ENCODE results near the gene NUP93. TPM values are rescaled to one million over a fixed set of nuclear protein-coding genes. Genes with fewer than 3 reads are reported as not detected.

Gene NUP93
- total RNA-seq, 1 experiment from 2014 or later, result 144 TPM

GRCh38 chr16:56884026-56884582 lies 154.2 kb downstream of the NUP93 start:
- Histone ChIP-seq H3K79me2 (ENCODE audit: insufficient read depth, low read length) (no peaks in the 10 kb centered on the region), H4K20me1 (ENCODE audit: insufficient read depth) (no peaks in the 10 kb centered on the region), H3K4me1 (ENCODE audit: control insufficient read depth in 1 of 2, insufficient read depth in 2 of 2, low read length in 2 of 2) (no peaks in the 10 kb centered on the region), H3K4me3 (replicated peaks in 1 of 2; ENCODE audit: low read depth in 1 of 2, low read length in 2 of 2) (no peak overlapping the region), H3K9me3 (ENCODE audit: control insufficient read depth in 1 of 2, insufficient read depth in 1 of 2, low read depth in 1 of 2, low read length in 2 of 2) (no peaks in the 10 kb centered on the region), H3K4me2 (ENCODE audit: low read length) (no peak overlapping the region), H3K9ac (ENCODE audit: low read length) (no peak overlapping the region), H3K9me2 (ENCODE audit: insufficient read depth) (no peaks in the 10 kb centered on the region), H3K27me3 (ENCODE audit: insufficient read depth, low read length) (no peaks in the 10 kb centered on the region), H3K27ac (ENCODE audit: low read depth, low read length) (no peak overlapping the region), H2AFZ (ENCODE audit: low read depth, low read length, poor library complexity, severe bottlenecking) (no peak overlapping the region), H3K36me3 (ENCODE audit: control insufficient read depth in 1 of 2, insufficient read depth in 2 of 2, low read length in 2 of 2) (no peaks in the 10 kb centered on the region)
- DNase-seq (ENCODE audit: low read depth, low spot score) (no peak), ATAC-seq (no peak)
- intact Hi-C loops (cut with micrococcal nuclease), result no loop called here
- POLR2A ChIA-PET, result no interaction called here
- BruUV-seq (replicated peaks), result no TSS peak
- RAD21 ChIA-PET (ENCODE audit: low non-redundant PET in 1 of 2, low total read pairs in 2 of 2, uncharacterized antibody in 2 of 2, unreplicated experiment in 2 of 2), result no interaction called here
- TF ChIP-seq ZBTB33 (IDR thresholded peaks at IDR 0.05; ENCODE audit: extremely low read depth, insufficient replicate concordance, low read length) (no peak), CBX3 (IDR thresholded peaks at IDR 0.05; ENCODE audit: low read depth) (no peak), REST (IDR thresholded peaks at IDR 0.05; ENCODE audit: low read depth) (no peak), ZNF274 (IDR thresholded peaks at IDR 0.05; ENCODE audit: low read depth, low read length) (no peak), ZFX (IDR thresholded peaks at IDR 0.05) (no peak), YY1 (IDR thresholded peaks at IDR 0.05; ENCODE audit: extremely low read depth, insufficient replicate concordance, low read depth, low read length) (no peak), FOSL1 (IDR thresholded peaks at IDR 0.05; ENCODE audit: low read depth) (no peak), POLR2A (IDR thresholded peaks at IDR 0.05; ENCODE audit: borderline replicate concordance, extremely low read depth, insufficient read depth, insufficient read length) (no peak), SP1 (IDR thresholded peaks at IDR 0.05; ENCODE audit: low read depth) (no peak), EZH2phosphoT487 (IDR thresholded peaks at IDR 0.05; ENCODE audit: borderline replicate concordance) (no peak), POLR2AphosphoS5 (IDR thresholded peaks at IDR 0.05; ENCODE audit: low read depth, low read length) (no peak), CEBPB (IDR thresholded peaks at IDR 0.05; ENCODE audit: low read depth) (no peak), EGR1 (IDR thresholded peaks at IDR 0.05; ENCODE audit: low read depth) (no peak), SRF (IDR thresholded peaks at IDR 0.05; ENCODE audit: low read depth) (no peak), MAX (IDR thresholded peaks at IDR 0.05) (no peak), RAD21 (IDR thresholded peaks at IDR 0.05; ENCODE audit: low read depth) (no peak), CTCF (IDR thresholded peaks at IDR 0.05 in 2 of 3, conservative IDR thresholded peaks at IDR 0.05 in 1 of 3; ENCODE audit: borderline replicate concordance in 1 of 3, insufficient read depth in 1 of 3, low read depth in 2 of 3, low read length in 2 of 3) (no peak), JUND (IDR thresholded peaks at IDR 0.05) (no peak), EZH2 (IDR thresholded peaks at IDR 0.05) (no peak)
- CTCF ChIA-PET, result no interaction called here

Measured in HCT116 (cell line).